ENCODE measurements around the gene TMEM44.
A peak's percentile ranks its signal among the peaks of the same experiment; 100 is the strongest.

The TMEM44 gene

GRCh38 chr3:194675081-194675640 lies 41.9 kb upstream of the TMEM44 start:
- no peak for DNase-seq (ENCODE audit: extremely low read depth, low read depth)
- TF ChIP-seq, protein P1, sequence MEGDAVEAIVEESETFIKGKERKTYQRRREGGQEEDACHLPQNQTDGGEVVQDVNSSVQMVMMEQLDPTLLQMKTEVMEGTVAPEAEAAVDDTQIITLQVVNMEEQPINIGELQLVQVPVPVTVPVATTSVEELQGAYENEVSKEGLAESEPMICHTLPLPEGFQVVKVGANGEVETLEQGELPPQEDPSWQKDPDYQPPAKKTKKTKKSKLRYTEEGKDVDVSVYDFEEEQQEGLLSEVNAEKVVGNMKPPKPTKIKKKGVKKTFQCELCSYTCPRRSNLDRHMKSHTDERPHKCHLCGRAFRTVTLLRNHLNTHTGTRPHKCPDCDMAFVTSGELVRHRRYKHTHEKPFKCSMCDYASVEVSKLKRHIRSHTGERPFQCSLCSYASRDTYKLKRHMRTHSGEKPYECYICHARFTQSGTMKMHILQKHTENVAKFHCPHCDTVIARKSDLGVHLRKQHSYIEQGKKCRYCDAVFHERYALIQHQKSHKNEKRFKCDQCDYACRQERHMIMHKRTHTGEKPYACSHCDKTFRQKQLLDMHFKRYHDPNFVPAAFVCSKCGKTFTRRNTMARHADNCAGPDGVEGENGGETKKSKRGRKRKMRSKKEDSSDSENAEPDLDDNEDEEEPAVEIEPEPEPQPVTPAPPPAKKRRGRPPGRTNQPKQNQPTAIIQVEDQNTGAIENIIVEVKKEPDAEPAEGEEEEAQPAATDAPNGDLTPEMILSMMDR (IDR thresholded peaks at IDR 0.05; ENCODE audit: low read depth, low read length) = no peak

- TF ChIP-seq, protein P1 (IDR thresholded peaks at IDR 0.05; ENCODE audit: low read depth, low read length) = no peak
- no peak for DNase-seq (ENCODE audit: extremely low read depth, low read depth)
Observed at GRCh38 chr3:194673761-194674160, 40.5 kb upstream of the TMEM44 start.

- TF ChIP-seq, protein P1 (IDR thresholded peaks at IDR 0.05; ENCODE audit: low read depth, low read length) = no peak
- no peak for DNase-seq (ENCODE audit: extremely low read depth, low read depth)
Observed at GRCh38 chr3:194672876-194673275, 39.7 kb upstream of the TMEM44 start.

DNA sequence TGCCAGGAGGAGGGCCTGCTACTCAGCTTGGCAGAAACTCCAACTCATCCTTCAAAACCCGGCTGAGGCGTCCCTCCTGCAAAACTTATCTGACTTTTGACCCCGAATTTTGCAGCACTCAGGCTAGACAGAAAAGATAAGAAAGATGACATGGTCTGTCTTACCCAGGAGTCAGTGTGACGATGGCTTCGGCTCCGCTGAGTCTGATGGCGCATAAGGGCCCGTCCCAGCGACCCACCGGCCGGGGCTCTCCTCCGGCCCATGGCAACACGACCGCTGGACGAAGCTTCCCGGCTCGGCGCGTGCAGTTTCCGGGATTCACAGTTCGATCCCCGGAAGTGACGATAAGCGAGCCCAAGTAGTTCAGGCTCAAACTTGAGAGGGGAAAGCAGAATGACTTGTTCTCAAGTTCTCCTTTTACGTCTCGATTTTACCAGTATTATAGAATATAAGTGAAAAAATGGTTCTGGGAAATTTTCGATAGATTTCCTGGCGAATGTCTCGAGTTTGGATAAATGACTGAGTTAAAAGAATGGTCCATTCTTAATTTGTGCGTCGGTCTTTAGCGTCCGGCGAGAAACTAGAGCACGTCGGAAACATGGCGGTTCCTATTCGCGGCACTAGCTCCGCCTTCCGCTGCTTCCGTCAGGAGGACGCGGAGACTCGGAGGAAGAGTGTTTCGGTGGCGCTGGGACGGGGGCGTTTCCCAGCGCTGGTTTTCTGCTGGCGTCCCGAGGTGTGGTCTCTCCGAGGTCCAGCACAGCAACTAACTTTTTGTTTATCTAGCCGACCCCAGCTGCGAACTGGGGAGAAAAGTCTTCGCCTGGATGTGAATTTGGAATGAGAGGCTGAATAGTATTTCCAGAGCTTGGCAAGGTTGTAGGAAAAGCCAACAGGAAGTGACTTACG lies 38.9 kb upstream of the TMEM44 start, which contains the start of gene LSG1:
Gene LSG1, minus strand, starts transcription at position 292 of the 909 bp plus-strand sequence. Its CDS starts 29 bp downstream, at position 263.
- TF ChIP-seq, protein P1 (IDR thresholded peaks at IDR 0.05; ENCODE audit: low read depth, low read length) = no peak
- DNase-seq (ENCODE audit: extremely low read depth, low read depth) = peak; percentile 90

- TF ChIP-seq, protein P1 (IDR thresholded peaks at IDR 0.05; ENCODE audit: low read depth, low read length) = peak; percentile 48
- no peak for DNase-seq (ENCODE audit: extremely low read depth, low read depth)
Observed at GRCh38 chr3:194671511-194671899, 38.3 kb upstream of the TMEM44 start.

GRCh38 chr3:194667363-194667762 lies 34.1 kb upstream of the TMEM44 start:
- TF ChIP-seq, protein P1 (IDR thresholded peaks at IDR 0.05; ENCODE audit: low read depth, low read length) = no peak
- DNase-seq (ENCODE audit: extremely low read depth, low read depth) = no peak

- no peak for DNase-seq (ENCODE audit: extremely low read depth, low read depth)
- TF ChIP-seq, protein P1 (IDR thresholded peaks at IDR 0.05; ENCODE audit: low read depth, low read length) = no peak
Observed at GRCh38 chr3:194664857-194665256, 31.6 kb upstream of the TMEM44 start.

Measured in AG09319 (cell line).